OCI-LY1 (cell line): ENCODE data around the gene ANO6.

Source experiments
- EZH2 ChIP-seq: fragments of 200-600 bp; sonication (generic), shearing (Covaris generic); IDR thresholded peaks from 2 replicates; pipeline ENCODE4 v1.8.0; 2017; ENCODE audit warnings: borderline replicate concordance, mixed run types, mild to moderate bottlenecking, antibody characterized with exemption, low read length, moderate library complexity, mixed read lengths
- TF ChIP-seq, protein P1 (sequence below): fragments of 200-600 bp; sonication (generic), shearing (Covaris generic); IDR thresholded peaks from 2 replicates; pipeline ENCODE4 v1.5.1; 2017; ENCODE audit warnings: mild to moderate bottlenecking, antibody characterized with exemption, low read length, moderate library complexity, mixed read lengths

DNA sequence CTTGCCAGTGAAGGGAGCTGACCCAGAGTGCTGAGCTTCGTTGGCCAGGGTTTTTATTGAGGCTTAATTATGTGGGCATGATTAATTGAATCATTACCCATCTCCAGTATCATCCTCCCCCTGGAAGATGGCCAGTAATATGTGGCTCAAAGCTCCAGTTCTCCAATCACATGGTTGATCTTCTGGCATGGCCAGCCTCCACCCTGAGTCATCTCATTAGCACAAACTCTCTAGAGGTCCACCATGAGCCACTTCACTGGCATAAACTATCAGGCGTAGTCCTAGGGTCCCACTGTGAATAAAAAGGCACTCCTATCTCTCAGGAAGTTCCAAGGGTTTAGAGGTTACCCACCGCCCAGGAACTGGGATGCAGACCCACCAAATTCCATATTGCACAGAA lies 135.0 kb downstream of the ANO6 start:
- TF ChIP-seq, protein P1, sequence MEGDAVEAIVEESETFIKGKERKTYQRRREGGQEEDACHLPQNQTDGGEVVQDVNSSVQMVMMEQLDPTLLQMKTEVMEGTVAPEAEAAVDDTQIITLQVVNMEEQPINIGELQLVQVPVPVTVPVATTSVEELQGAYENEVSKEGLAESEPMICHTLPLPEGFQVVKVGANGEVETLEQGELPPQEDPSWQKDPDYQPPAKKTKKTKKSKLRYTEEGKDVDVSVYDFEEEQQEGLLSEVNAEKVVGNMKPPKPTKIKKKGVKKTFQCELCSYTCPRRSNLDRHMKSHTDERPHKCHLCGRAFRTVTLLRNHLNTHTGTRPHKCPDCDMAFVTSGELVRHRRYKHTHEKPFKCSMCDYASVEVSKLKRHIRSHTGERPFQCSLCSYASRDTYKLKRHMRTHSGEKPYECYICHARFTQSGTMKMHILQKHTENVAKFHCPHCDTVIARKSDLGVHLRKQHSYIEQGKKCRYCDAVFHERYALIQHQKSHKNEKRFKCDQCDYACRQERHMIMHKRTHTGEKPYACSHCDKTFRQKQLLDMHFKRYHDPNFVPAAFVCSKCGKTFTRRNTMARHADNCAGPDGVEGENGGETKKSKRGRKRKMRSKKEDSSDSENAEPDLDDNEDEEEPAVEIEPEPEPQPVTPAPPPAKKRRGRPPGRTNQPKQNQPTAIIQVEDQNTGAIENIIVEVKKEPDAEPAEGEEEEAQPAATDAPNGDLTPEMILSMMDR: no peak
- no peak for TF ChIP-seq EZH2
